ENCODE measurements around the gene R3HDM2. TPM values are rescaled to one million over a fixed set of nuclear protein-coding genes. Genes with fewer than 3 reads are reported as not detected.
A peak's percentile ranks its signal among the peaks of the same experiment; 100 is the strongest.

The R3HDM2 gene
- total RNA-seq, 1 experiment from 2014 or later = 14.2 TPM

DNA sequence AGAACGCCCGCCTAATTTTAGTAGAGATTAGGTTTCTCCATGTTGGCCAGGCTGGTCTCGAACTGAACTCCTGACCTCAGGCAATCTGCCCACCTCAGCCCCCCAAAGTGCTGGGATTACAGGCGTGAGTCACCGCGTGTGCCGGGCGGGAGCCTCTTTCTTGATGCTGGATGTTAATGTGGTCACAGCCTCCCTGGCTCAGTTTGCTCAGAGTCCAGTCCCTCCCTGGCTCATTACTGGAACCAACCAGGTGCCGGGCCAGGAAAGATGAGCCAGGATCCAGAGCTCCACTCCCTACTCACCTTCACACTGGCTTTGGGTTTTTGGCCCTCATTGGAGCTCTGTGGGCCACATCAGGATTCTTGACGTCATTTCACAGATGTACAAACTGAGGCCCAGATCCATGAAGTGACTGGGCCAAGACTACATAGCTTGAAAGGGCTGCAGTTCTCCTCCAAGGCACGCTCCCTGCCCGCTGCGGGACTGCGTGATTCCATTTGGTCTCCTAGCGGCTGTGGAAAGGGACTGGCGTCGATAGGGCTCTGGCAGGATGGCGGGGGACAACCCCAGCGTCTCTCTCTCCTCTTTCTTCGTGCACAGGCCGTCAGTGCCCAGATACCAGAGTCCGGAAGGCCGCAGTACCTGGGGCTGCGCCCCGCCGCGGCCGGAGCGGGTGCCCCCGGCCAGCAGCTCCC lies 206.4 kb downstream of the R3HDM2 start:
- Histone ChIP-seq H3K27me3 (replicated peaks) (peaks cover 27% of the 10 kb centered on the region), H3K4me1 (replicated peaks) (peaks cover 5% of the 10 kb centered on the region), H3K4me3 (no peak overlapping the region), H3K27ac (no peak overlapping the region), H3K36me3 (no peaks in the 10 kb centered on the region), H3K9me3 (replicated peaks) (no peaks in the 10 kb centered on the region)
- no peak for DNase-seq (ENCODE audit: low read depth in 1 of 2, low spot score in 2 of 2)

- Histone ChIP-seq H3K9me3 (replicated peaks) (no peaks in the 10 kb centered on the region), H3K27ac (no peak overlapping the region), H3K36me3 (no peaks in the 10 kb centered on the region), H3K4me1 (replicated peaks) (no peaks in the 10 kb centered on the region), H3K27me3 (replicated peaks) (peaks cover 36% of the 10 kb centered on the region), H3K4me3 (no peak overlapping the region)
- DNase-seq (ENCODE audit: low read depth in 1 of 2, low spot score in 2 of 2) = no peak
Measured at GRCh38 chr12:57223191-57224165, 207.4 kb downstream of the R3HDM2 start.

GRCh38 chr12:57222286-57223190 lies 208.3 kb downstream of the R3HDM2 start:
- DNase-seq (ENCODE audit: low read depth in 1 of 2, low spot score in 2 of 2) = no peak
- H3K4me1 ChIP-seq (replicated peaks) = peaks cover 1% of the 10 kb centered on the region; the same call in 1 of the 2 replicates
- no peaks in the 10 kb centered on the region for H3K9me3 ChIP-seq (replicated peaks)
- H3K27ac ChIP-seq = no peak overlapping the region
- no peaks in the 10 kb centered on the region for H3K36me3 ChIP-seq
- H3K27me3 ChIP-seq (replicated peaks) = peaks cover 44% of the 10 kb centered on the region
- no peak overlapping the region for H3K4me3 ChIP-seq

- Histone ChIP-seq H3K27ac (no peak overlapping the region), H3K4me1 (replicated peaks) (peaks cover 12% of the 10 kb centered on the region), H3K27me3 (replicated peaks) (peaks cover 54% of the 10 kb centered on the region), H3K9me3 (replicated peaks) (no peaks in the 10 kb centered on the region; the same call in 1 of the 2 replicates), H3K4me3 (no peak overlapping the region), H3K36me3 (no peaks in the 10 kb centered on the region)
- no peak for DNase-seq (ENCODE audit: low read depth in 1 of 2, low spot score in 2 of 2)
Measured at GRCh38 chr12:57221169-57221917, 209.5 kb downstream of the R3HDM2 start.

DNA sequence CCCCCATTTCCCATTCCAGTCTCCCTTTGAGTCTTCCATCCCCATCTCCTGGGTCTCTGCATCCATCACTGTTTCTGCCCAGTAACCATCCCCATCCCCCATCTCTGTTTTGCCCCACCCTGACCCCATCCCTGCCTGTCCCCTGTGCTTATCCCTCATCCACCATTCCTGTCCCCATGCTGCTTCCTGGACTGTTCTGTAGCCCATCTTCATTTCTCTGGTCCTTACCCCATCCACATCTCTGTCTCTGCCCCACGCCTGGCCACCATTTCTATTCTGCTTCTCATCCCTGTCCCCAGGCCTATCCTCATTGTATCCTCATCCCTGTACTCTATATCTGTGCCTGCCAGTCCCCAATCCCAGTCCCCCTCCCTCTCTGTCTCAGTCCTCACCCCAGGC lies 210.1 kb downstream of the R3HDM2 start:
- Histone ChIP-seq H3K4me3 (no peak overlapping the region), H3K27ac (no peak overlapping the region), H3K4me1 (replicated peaks) (peaks cover 17% of the 10 kb centered on the region), H3K36me3 (no peaks in the 10 kb centered on the region), H3K9me3 (replicated peaks) (no peaks in the 10 kb centered on the region; the same call in 1 of the 2 replicates), H3K27me3 (replicated peaks) (peaks cover 60% of the 10 kb centered on the region)
- DNase-seq (ENCODE audit: low read depth in 1 of 2, low spot score in 2 of 2) = no peak

- Histone ChIP-seq H3K4me3 (no peak overlapping the region), H3K9me3 (replicated peaks) (no peaks in the 10 kb centered on the region; the same call in 1 of the 2 replicates), H3K4me1 (replicated peaks) (peaks cover 23% of the 10 kb centered on the region), H3K27ac (no peak overlapping the region), H3K27me3 (replicated peaks) (peaks cover 66% of the 10 kb centered on the region), H3K36me3 (no peaks in the 10 kb centered on the region)
- no peak for DNase-seq (ENCODE audit: low read depth in 1 of 2, low spot score in 2 of 2)
Measured at GRCh38 chr12:57219993-57220754, 210.7 kb downstream of the R3HDM2 start.

DNA sequence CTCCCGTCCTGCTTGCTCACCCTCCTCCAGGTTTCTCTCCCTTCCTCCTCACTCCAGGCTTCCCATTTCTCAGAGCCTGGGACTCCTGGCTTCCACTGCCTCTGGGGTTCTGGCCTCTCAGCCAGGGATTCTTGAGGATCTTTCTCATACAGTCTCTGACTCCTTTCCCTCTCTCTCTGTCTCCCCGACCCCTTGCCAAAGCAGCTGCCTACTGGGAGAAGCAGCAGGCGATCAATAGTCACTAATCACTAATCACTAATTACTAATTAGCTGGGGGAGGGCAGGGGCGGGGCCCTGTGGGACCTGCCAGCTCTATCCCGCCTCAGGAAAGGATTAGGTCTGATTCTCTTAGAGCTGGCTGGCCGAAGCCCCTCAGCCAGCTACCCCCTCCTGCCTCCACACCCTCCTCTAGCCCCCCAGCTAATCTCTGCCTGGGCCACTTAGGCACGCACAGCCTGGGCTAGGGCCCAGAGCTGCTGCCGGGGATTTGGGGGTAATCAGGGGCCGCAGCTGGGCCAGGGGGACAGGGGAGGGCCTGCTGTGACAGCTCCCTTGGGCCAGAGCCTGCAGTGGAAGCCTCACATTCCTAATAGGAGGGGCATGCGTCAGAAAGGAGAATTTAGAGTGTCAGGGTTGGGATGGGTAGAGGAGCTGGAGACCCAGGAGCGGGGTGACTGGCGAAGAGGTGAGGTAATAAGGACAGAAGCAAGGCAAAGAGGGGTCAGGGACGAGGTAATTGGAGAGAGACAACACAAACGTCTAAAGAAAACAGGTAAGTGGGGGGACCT lies 211.4 kb downstream of the R3HDM2 start:
- H3K27me3 ChIP-seq (replicated peaks) = peaks cover 74% of the 10 kb centered on the region
- H3K9me3 ChIP-seq (replicated peaks) = no peaks in the 10 kb centered on the region; the same call in 1 of the 2 replicates

DNA sequence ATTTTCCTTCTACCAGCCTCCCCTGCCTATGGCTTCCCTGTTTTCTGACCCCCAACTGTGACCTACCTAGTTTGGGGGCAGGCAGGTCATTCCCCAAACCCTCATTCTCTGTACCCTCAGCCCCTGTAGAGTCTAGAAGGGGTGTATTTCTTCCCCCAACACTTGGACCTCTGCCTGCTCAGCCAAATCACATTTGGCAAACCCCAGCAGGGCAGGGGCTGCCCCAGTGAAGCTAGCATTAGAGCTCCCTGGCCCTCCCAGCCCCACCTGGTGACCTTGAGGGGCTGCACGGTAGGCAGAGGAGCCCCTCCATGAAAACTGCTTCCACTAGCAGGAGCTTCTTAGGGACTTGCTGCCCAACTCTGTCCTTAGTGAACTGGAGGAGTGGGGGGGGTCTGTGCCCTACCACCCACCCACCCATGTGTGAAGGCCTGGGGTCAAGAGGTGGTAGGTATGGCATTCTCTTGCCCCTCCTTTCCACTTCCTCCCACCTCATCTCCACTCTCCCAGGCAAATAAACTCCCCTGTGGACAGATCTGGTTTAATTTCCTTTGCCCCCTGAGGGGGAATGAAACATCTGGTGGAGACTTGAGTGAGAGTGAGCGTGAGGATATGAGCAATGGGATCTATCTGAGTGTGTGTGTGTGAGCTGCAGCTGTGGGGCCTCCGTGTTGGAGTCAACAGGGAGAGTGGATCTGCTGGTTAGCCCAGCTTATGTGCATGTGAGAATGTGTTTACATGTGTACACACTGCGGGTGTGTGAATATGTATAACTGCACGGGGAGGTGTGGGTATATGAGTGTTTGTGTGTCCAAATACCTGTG lies 212.6 kb downstream of the R3HDM2 start:
- Histone ChIP-seq H3K9me3 (replicated peaks) (no peaks in the 10 kb centered on the region; the same call in 1 of the 2 replicates), H3K4me1 (replicated peaks) (peaks cover 28% of the 10 kb centered on the region), H3K27ac (no peak overlapping the region), H3K36me3 (0 out of 2 replicates have a peak, but pooled peaks cover 8% of the 10 kb centered on the region), H3K27me3 (replicated peaks) (peaks cover 76% of the 10 kb centered on the region), H3K4me3 (no peak overlapping the region)
- DNase-seq (ENCODE audit: low read depth in 1 of 2, low spot score in 2 of 2) = no peak

More for the DNA sequence above, 211.4 kb downstream of the R3HDM2 start:
- Histone ChIP-seq H3K4me1 (replicated peaks) (peaks cover 23% of the 10 kb centered on the region), H3K27ac (no peak overlapping the region), H3K36me3 (no peaks in the 10 kb centered on the region), H3K4me3 (no peak overlapping the region)
- no peak for DNase-seq (ENCODE audit: low read depth in 1 of 2, low spot score in 2 of 2)

DNA sequence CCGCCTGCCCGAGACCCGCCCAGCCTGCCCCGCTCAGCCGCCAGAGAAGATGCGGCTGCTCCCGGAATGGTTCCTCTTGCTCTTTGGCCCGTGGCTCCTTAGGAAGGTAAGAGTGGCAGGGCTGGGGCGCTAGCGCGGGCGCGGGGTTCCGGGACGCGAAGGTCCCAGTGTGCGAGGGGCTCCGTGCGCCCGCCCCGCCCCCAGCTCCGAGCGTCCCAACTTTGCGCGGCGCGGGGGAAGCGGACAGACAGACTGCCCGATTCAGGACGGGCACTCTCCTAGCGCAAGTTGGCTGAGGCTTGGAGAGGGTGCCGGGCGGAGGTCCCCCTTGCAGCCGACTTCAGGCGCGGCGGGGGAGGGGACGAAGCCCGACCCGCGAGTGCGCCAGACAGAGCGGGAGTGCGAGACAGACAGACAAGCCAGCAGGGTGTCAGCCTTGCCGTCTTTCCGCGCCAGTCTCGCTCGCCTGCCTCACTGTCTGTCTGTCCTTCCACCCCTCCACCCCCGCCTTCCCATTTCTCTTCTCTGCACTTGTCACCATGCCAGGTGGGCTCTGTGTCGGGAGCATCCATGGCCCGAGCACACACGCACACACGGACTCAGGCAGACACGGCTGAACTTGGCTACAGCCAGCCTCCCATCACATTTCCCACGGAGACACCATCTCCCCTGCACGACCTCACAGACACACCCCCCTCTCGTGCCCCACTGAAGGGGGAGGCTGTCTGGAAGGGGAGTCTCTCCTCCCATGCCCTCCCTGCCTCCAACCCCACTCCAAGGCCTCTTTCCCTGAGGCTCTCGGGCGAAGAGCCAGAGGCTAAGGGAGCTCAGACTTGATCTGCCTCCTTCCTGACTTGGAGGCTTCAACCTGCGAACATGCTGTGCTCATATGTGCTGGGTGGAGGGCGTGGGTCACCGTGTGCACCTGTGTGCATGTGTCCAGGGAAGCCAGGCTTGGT lies 213.6 kb downstream of the R3HDM2 start:
- peaks cover 32% of the 10 kb centered on the region for H3K4me1 ChIP-seq (replicated peaks)
- peaks cover 16% of the 10 kb centered on the region for H3K36me3 ChIP-seq
- H3K4me3 ChIP-seq = peak overlapping the region; percentile 36
- H3K9me3 ChIP-seq (replicated peaks) = no peaks in the 10 kb centered on the region; the same call in 1 of the 2 replicates
- DNase-seq (ENCODE audit: low read depth in 1 of 2, low spot score in 2 of 2) = no peak
- peaks cover 76% of the 10 kb centered on the region for H3K27me3 ChIP-seq (replicated peaks)
- no peak overlapping the region for H3K27ac ChIP-seq

All from SJSA1 (cell line).